ENCODE measurements around the gene C21orf91.

GRCh38 chr21:17752171-17752570, 67.0 kb downstream of the C21orf91 start:
- TF ChIP-seq CTCF (IDR thresholded peaks at IDR 0.05) (no peak), POLR2A (IDR thresholded peaks at IDR 0.05) (no peak)

Data from Peyer's patch (tissue), 4 donors.